GM23338 (cell line): ENCODE results near the gene AVPR2.

Experiments
- CREB1 ChIP-seq: fragments of 250-450 bp; sonication (Bioruptor Pico); IDR thresholded peaks from 2 replicates; pipeline ENCODE4 v1.5.0; 2020; ENCODE audit warnings: low read depth, mild to moderate bottlenecking, moderate library complexity
- CTCF ChIP-seq, 2 experiments: fragments of 200-600 bp in 1 of 2; sonication (generic) in 1 of 2; conservative IDR thresholded peaks; 2 replicates each; pipeline versions ENCODE4 v1.5.1 to v1.6.1; 2016 to 2017; ENCODE audit warnings: antibody characterized with exemption in 2 of 2, low read depth in 2 of 2, mild to moderate bottlenecking in 2 of 2, moderate library complexity in 1 of 2
- EZH2phosphoT487 ChIP-seq: fragments of 200-600 bp; sonication (generic); IDR thresholded peaks from one replicate; pipeline ENCODE4 v1.8.1; 2018; ENCODE audit warnings: antibody characterized with exemption; ENCODE audit not compliant: unreplicated experiment
- POLR2AphosphoS5 ChIP-seq: IDR thresholded peaks from 2 replicates; pipeline ENCODE4 v1.6.1; 2016; ENCODE audit warnings: antibody characterized with exemption, low read depth
- REST ChIP-seq: IDR thresholded peaks from one replicate; pipeline ENCODE4 v1.6.1; 2018; ENCODE audit warnings: antibody characterized with exemption; ENCODE audit not compliant: unreplicated experiment
- ZNF114 ChIP-seq: fragments of 250-450 bp; sonication (Bioruptor Pico); IDR thresholded peaks from 2 replicates; pipeline ENCODE4 v1.5.0; 2020; ENCODE audit warnings: mild to moderate bottlenecking, moderate library complexity
- ZNF331 ChIP-seq: fragments of 250-450 bp; sonication (Bioruptor Pico); IDR thresholded peaks from 2 replicates; pipeline ENCODE4 v1.5.0; 2020; ENCODE audit warnings: low read depth, mild to moderate bottlenecking, moderate library complexity
- ZNF462 ChIP-seq: fragments of 250-450 bp; sonication (Bioruptor Pico); IDR thresholded peaks from 2 replicates; pipeline ENCODE4 v1.5.0; 2020; ENCODE audit warnings: mild to moderate bottlenecking, moderate library complexity

GRCh38 chrX:153882557-153882956 lies 21.9 kb upstream of the AVPR2 start:
- TF ChIP-seq CTCF (conservative IDR thresholded peaks at IDR 0.05; ENCODE audit: low read depth in 2 of 2) (no peak), POLR2AphosphoS5 (no peak), ZNF331 (CRISPR knock-in tag) (no peak), CREB1 (no peak), EZH2phosphoT487 (no peak), REST (no peak), ZNF114 (CRISPR knock-in tag) (no peak), ZNF462 (CRISPR knock-in tag) (no peak)
